H9 (cell line): ENCODE results near the gene TBX21. TPM values are rescaled to one million over a fixed set of nuclear protein-coding genes. Genes with fewer than 3 reads are reported as not detected.

Experiments
- DNase-seq: peaks from one replicate; pipeline ENCODE4 v3.0.0-alpha.2; 2017
- H2AFZ ChIP-seq: one replicate; pipeline ENCODE4 v1.6.1; 2013; ENCODE audit warnings: mild to moderate bottlenecking, low read length, control low read depth, moderate library complexity
- H2AK5ac ChIP-seq: 2 replicates; pipeline ENCODE4 v1.6.1; 2013; ENCODE audit warnings: low read length, control low read depth, mixed read lengths; ENCODE audit not compliant: insufficient read length
- H2BK120ac ChIP-seq: one replicate; pipeline ENCODE4 v1.6.1; 2013; ENCODE audit warnings: low read depth, mild to moderate bottlenecking, low read length, control low read depth, inconsistent platforms; ENCODE audit not compliant: poor library complexity, severe bottlenecking
- H2BK12ac ChIP-seq: 2 replicates; pipeline ENCODE4 v1.6.1; 2013; ENCODE audit warnings: low read length, control low read depth, mixed read lengths, low read depth; ENCODE audit not compliant: insufficient read length
- H2BK15ac ChIP-seq: 2 replicates; pipeline ENCODE4 v1.6.1; 2013; ENCODE audit warnings: low read depth, low read length, control low read depth
- H2BK20ac ChIP-seq: one replicate; pipeline ENCODE4 v1.6.1; 2013; ENCODE audit warnings: low read depth, mild to moderate bottlenecking, low read length, control low read depth, inconsistent platforms; ENCODE audit not compliant: poor library complexity, severe bottlenecking
- H2BK5ac ChIP-seq: 2 replicates; pipeline ENCODE4 v1.6.1; 2013; ENCODE audit warnings: low read length, control low read depth, mixed read lengths; ENCODE audit not compliant: insufficient read length
- H3K14ac ChIP-seq: 2 replicates; pipeline ENCODE4 v1.6.1; 2013; ENCODE audit warnings: low read length, control low read depth; ENCODE audit not compliant: insufficient read depth
- H3K18ac ChIP-seq: 2 replicates; pipeline ENCODE4 v1.6.1; 2013; ENCODE audit warnings: low read depth, mild to moderate bottlenecking, mixed read lengths, low read length, control low read depth; ENCODE audit not compliant: insufficient read length
- H3K23ac ChIP-seq: 2 replicates; pipeline ENCODE4 v1.6.1; 2013; ENCODE audit warnings: low read length, control low read depth, mixed read lengths, low read depth; ENCODE audit not compliant: insufficient read length
- H3K23me2 ChIP-seq: 2 replicates; pipeline ENCODE4 v1.6.1; 2013; ENCODE audit warnings: low read depth, mild to moderate bottlenecking, mixed read lengths, low read length, control low read depth; ENCODE audit not compliant: insufficient read length, poor library complexity, severe bottlenecking
- H3K27ac ChIP-seq: 2 replicates; pipeline ENCODE4 v1.5.1; 2013; ENCODE audit warnings: low read length, control low read depth, mixed read lengths, low read depth; ENCODE audit not compliant: insufficient read length
- H3K27me3 ChIP-seq: 2 replicates; pipeline ENCODE4 v1.6.1; 2013; ENCODE audit warnings: low read length, control low read depth, inconsistent platforms; ENCODE audit not compliant: insufficient read depth
- H3K4ac ChIP-seq: 2 replicates; pipeline ENCODE4 v1.6.1; 2013; ENCODE audit warnings: low read depth, mild to moderate bottlenecking, control low read depth, inconsistent platforms, low read length, moderate library complexity
- H3K4me1 ChIP-seq: 2 replicates; pipeline ENCODE4 v1.6.1; 2013; ENCODE audit warnings: low read length, control low read depth, inconsistent platforms; ENCODE audit not compliant: insufficient read depth
- H3K4me2 ChIP-seq: 2 replicates; pipeline ENCODE4 v1.6.1; 2013; ENCODE audit warnings: low read length, control low read depth, mixed read lengths; ENCODE audit not compliant: insufficient read length, insufficient read depth
- H3K56ac ChIP-seq: 2 replicates; pipeline ENCODE4 v1.6.1; 2013; ENCODE audit warnings: low read depth, mild to moderate bottlenecking, mixed read lengths, low read length, control low read depth; ENCODE audit not compliant: insufficient read length
- H3K79me1 ChIP-seq: 2 replicates; pipeline ENCODE4 v1.6.1; 2013; ENCODE audit warnings: low read depth, mild to moderate bottlenecking, moderate library complexity, low read length, control low read depth, inconsistent platforms; ENCODE audit not compliant: insufficient read depth, poor library complexity, severe bottlenecking
- H3K79me2 ChIP-seq: 2 replicates; pipeline ENCODE4 v1.6.1; 2013; ENCODE audit warnings: low read length, control low read depth, inconsistent platforms; ENCODE audit not compliant: insufficient read depth
- H3K9ac ChIP-seq: 2 replicates; pipeline ENCODE4 v1.6.1; 2013; ENCODE audit warnings: low read length, control low read depth, mixed read lengths; ENCODE audit not compliant: insufficient read length; ENCODE audit errors: extremely low read depth
- H3K9me3 ChIP-seq: one replicate; pipeline ENCODE4 v1.6.1; 2013; ENCODE audit warnings: low read depth, low read length, inconsistent platforms; ENCODE audit not compliant: control insufficient read depth
- H3T11ph ChIP-seq: one replicate; pipeline ENCODE4 v1.6.1; 2013; ENCODE audit warnings: mild to moderate bottlenecking, low read length, control low read depth, inconsistent platforms
- H4K20me1 ChIP-seq: one replicate; pipeline ENCODE4 v1.6.1; 2013; ENCODE audit not compliant: control insufficient read depth, insufficient read length, insufficient read depth
- H4K5ac ChIP-seq: 2 replicates; pipeline ENCODE4 v1.6.1; 2013; ENCODE audit warnings: low read depth, mild to moderate bottlenecking, mixed read lengths, low read length, control low read depth; ENCODE audit not compliant: insufficient read length
- H4K8ac ChIP-seq: replicated peaks from 2 replicates; pipeline ENCODE4 v1.6.1; 2013; ENCODE audit warnings: low read length, control low read depth, mixed read lengths, low read depth; ENCODE audit not compliant: insufficient read length
- H4K91ac ChIP-seq: 2 replicates; pipeline ENCODE4 v1.6.1; 2013; ENCODE audit warnings: low read depth, mild to moderate bottlenecking, moderate library complexity, mixed read lengths, low read length, control low read depth; ENCODE audit not compliant: insufficient read length
- H3K27ac Mint-ChIP-seq, 3 experiments: 2 replicates in 2 of 3; 3 replicates in 1 of 3; pipeline ENCODE4 v1.8.0; 2020 to 2021; ENCODE audit warnings: mixed read lengths in 3 of 3, mild to moderate bottlenecking in 1 of 3, moderate library complexity in 1 of 3
- H3K27me3 Mint-ChIP-seq: 2 replicates; pipeline ENCODE4 v1.8.0; 2021; ENCODE audit warnings: low read depth, mild to moderate bottlenecking, moderate library complexity, mixed read lengths
- H3K36me3 Mint-ChIP-seq, 3 experiments: 2 replicates in 2 of 3; 3 replicates in 1 of 3; pipeline ENCODE4 v1.8.0; 2020 to 2021; ENCODE audit warnings: low read depth in 3 of 3, mixed read lengths in 3 of 3; ENCODE audit not compliant: insufficient read depth in 1 of 3
- H3K4me1 Mint-ChIP-seq, 2 experiments: 2 replicates each; pipeline ENCODE4 v1.8.0; 2020; ENCODE audit warnings: mixed read lengths in 2 of 2
- H3K4me3 Mint-ChIP-seq, 2 experiments: 2 replicates in 1 of 2; 3 replicates in 1 of 2; pipeline ENCODE4 v1.8.0; 2020 to 2021; ENCODE audit warnings: mild to moderate bottlenecking in 2 of 2, mixed read lengths in 2 of 2, moderate library complexity in 1 of 2
- H3K9me3 Mint-ChIP-seq, 2 experiments: 2 replicates in 1 of 2; 3 replicates in 1 of 2; pipeline ENCODE4 v1.8.0; 2020; ENCODE audit warnings: mild to moderate bottlenecking in 2 of 2, mixed read lengths in 2 of 2, moderate library complexity in 1 of 2
- CTCF ChIP-seq: fragments of 200-600 bp; sonication (generic); conservative IDR thresholded peaks from 3 replicates; pipeline ENCODE4 v1.8.0; 2021; ENCODE audit warnings: antibody characterized with exemption, mild to moderate bottlenecking
- WGBS: extraction: QIAGEN DNeasy Blood & Tissue Kit; methylation state at CpG from one replicate; pipeline ENCODE4 v1.1.7; 2013; ENCODE audit warnings: missing lambda C conversion rate, low lambda C conversion rate, mixed read lengths; ENCODE audit not compliant: insufficient read length; ENCODE audit errors: extremely low coverage; 5-methylcytosine and 5-hydroxymethylcytosine counted together
- total RNA-seq: library from RNA; stranded (reverse); gene quantifications from 2 replicates; pipeline ENCODE4 v1.2.1, GENCODE V29; 2021

The TBX21 gene
- total RNA-seq, 1 experiment from 2014 or later, result not detected

- Histone ChIP-seq H3K4me2 (no peak overlapping the region), H3K18ac (no peak overlapping the region), H2BK120ac (no peak overlapping the region), H3K79me1 (no peaks in the 10 kb centered on the region), H3K27ac (no peak overlapping the region), H2AFZ (no peak overlapping the region), H3K9me3 (no peaks in the 10 kb centered on the region), H3K23ac (no peak overlapping the region), H3K23me2 (peaks cover 8% of the 10 kb centered on the region), H3K4ac (no peak overlapping the region), H4K5ac (no peak overlapping the region), H3K4me1 (no peaks in the 10 kb centered on the region), H4K91ac (no peak overlapping the region), H2BK15ac (no peak overlapping the region), H3T11ph (no peak overlapping the region), H2BK5ac (no peak overlapping the region), H3K9ac (no peak overlapping the region), H4K8ac (no peak overlapping the region), H3K79me2 (no peaks in the 10 kb centered on the region), H2BK20ac (no peak overlapping the region), H3K56ac (no peak overlapping the region), H4K20me1 (no peaks in the 10 kb centered on the region), H3K14ac (no peak overlapping the region), H2BK12ac (no peak overlapping the region), H2AK5ac (no peak overlapping the region), H3K27me3 (peaks cover 5% of the 10 kb centered on the region; the same call in 1 of the 2 replicates)
- WGBS, result no CpG with 5 or more reads among the region's 1 CpG
- Mint-ChIP-seq H3K4me3 (no peak overlapping the region), H3K4me1 (peaks cover 2 to 9% of the 10 kb centered on the region in 2 experiments; a peak in 2 of 4 replicates), H3K27me3 (peaks cover 85% of the 10 kb centered on the region), H3K36me3 (no peaks in the 10 kb centered on the region), H3K27ac (no peak overlapping the region), H3K9me3 (no peaks in the 10 kb centered on the region)
- TF ChIP-seq CTCF, result no peak
- no peak for DNase-seq
Observed at GRCh38 chr17:47792457-47792856, 59.4 kb downstream of the TBX21 start.
